CD4-positive, alpha-beta memory T cell (primary cell): ENCODE data around the gene FAM3A. TPM values are rescaled to one million over a fixed set of nuclear protein-coding genes. Genes with fewer than 3 reads are reported as not detected.
A peak's percentile ranks its signal among the peaks of the same experiment; 100 is the strongest.

Source experiments
- CTCF ChIA-PET: fragments of 350-600 bp; sonication (Branson Sonifier 250); formaldehyde crosslinking; loops from one replicate; lab custom pipeline; 2021; ENCODE audit warnings: inconsistent platforms; ENCODE audit not compliant: partially characterized antibody; lab: Charles Lee
- POLR2A ChIA-PET: fragments of 350-600 bp; sonication (Branson Sonifier 250); formaldehyde crosslinking; loops from one replicate; lab custom pipeline; 2021; ENCODE audit not compliant: partially characterized antibody; lab: Charles Lee
- DNase-seq, 5 donors: peaks; one replicate each; pipeline versions ENCODE4 v3.0.0 to v3.0.0-alpha.2; 2020 to 2022; ENCODE audit warnings: mixed read lengths in 1 of 5
- H3K27ac ChIP-seq: one replicate; pipeline ENCODE4 v1.7.0; 2013; ENCODE audit warnings: low read depth, low read length
- H3K27me3 ChIP-seq: 2 replicates; pipeline ENCODE4 v1.7.0; 2013; ENCODE audit warnings: mild to moderate bottlenecking, low read length, moderate library complexity; ENCODE audit not compliant: insufficient read depth
- H3K36me3 ChIP-seq: 2 replicates; pipeline ENCODE4 v1.7.0; 2013; ENCODE audit warnings: mild to moderate bottlenecking, low read length, moderate library complexity; ENCODE audit not compliant: insufficient read depth
- H3K4me1 ChIP-seq: 2 replicates; pipeline ENCODE4 v1.7.0; 2013; ENCODE audit warnings: mild to moderate bottlenecking, low read length, moderate library complexity; ENCODE audit not compliant: insufficient read depth
- H3K4me3 ChIP-seq, 2 donors: one replicate each; pipeline ENCODE4 v1.7.0; 2013; ENCODE audit warnings: low read length in 2 of 2, mild to moderate bottlenecking in 1 of 2
- H3K9me3 ChIP-seq, 2 donors: one replicate each; pipeline ENCODE4 v1.7.0; 2013; ENCODE audit warnings: low read length in 2 of 2, control low read depth in 1 of 2; ENCODE audit not compliant: control insufficient read depth in 1 of 2
- H3K27ac Mint-ChIP-seq, 7 donors: one replicate each; pipeline ENCODE4 v1.8.0; 2020 to 2021; ENCODE audit warnings: mixed read lengths in 7 of 7, mild to moderate bottlenecking in 6 of 7, inconsistent platforms in 3 of 7, moderate library complexity in 3 of 7
- H3K27me3 Mint-ChIP-seq, 2 donors: one replicate each; pipeline ENCODE4 v1.8.0; 2020 to 2021; ENCODE audit warnings: mixed read lengths in 2 of 2
- H3K36me3 Mint-ChIP-seq, 2 donors: one replicate each; pipeline ENCODE4 v1.8.0; 2020 to 2021; ENCODE audit warnings: mixed read lengths in 2 of 2, inconsistent platforms in 1 of 2, mild to moderate bottlenecking in 1 of 2
- H3K4me1 Mint-ChIP-seq, 4 donors: one replicate each; pipeline ENCODE4 v1.8.0; 2020 to 2021; ENCODE audit warnings: mixed read lengths in 4 of 4, mild to moderate bottlenecking in 1 of 4
- H3K4me3 Mint-ChIP-seq, 8 donors: one replicate each; pipeline ENCODE4 v1.8.0; 2020 to 2021; ENCODE audit warnings: mixed read lengths in 8 of 8, mild to moderate bottlenecking in 7 of 8, moderate library complexity in 6 of 8, inconsistent platforms in 3 of 8
- H3K9me3 Mint-ChIP-seq, 8 donors: one replicate each; pipeline ENCODE4 v1.8.0; 2020 to 2021; ENCODE audit warnings: mixed read lengths in 8 of 8, mild to moderate bottlenecking in 5 of 8, inconsistent platforms in 3 of 8, moderate library complexity in 1 of 8
- intact Hi-C: fragments of 100-400 bp; cut with micrococcal nuclease; formaldehyde crosslinking; loops from one replicate; pipeline ENCODE4 v1.15.1; 2023
- polyA plus RNA-seq, 2 donors: library from polyadenylated mRNA; unstranded; fragments of 300-500 nt; fragmentation: Illumina TruSeq; gene quantifications; one replicate each; pipeline ENCODE4 v1.2.3, GENCODE V29; 2021
- total RNA-seq, 2 experiments: library from RNA; stranded (reverse); gene quantifications; one replicate each; pipeline ENCODE4 v1.2.3, GENCODE V29; 2021

FAM3A gene
- total and polyA plus RNA-seq, 4 experiments from 2014 or later, result 18.4 to 51.8 (median 35.6) TPM

- CTCF ChIA-PET, result interaction anchor here (0.9 to 1.0 kb wide), 2 partner anchors 11 to 16 kb away, joined by 3 read pairs; no protein-coding TSS in a partner anchor
- H3K36me3 ChIP-seq, result no peaks in the 10 kb centered on the region
- Mint-ChIP-seq H3K27me3 (no peaks in the 10 kb centered on the region), H3K4me3 (peak overlapping the region; percentile 61 to 84 (median 82)), H3K27ac (peak overlapping the region; percentile 47 to 91 (median 86)), H3K4me1 (peaks cover 10 to 32% (median 21%) of the 10 kb centered on the region in 4 donors), H3K36me3 (peaks cover 0 to 3% of the 10 kb centered on the region in 2 donors), H3K9me3 (no peaks in the 10 kb centered on the region)
- peaks cover 18% of the 10 kb centered on the region for H3K4me1 ChIP-seq
- POLR2A ChIA-PET, result interaction anchor here (0.9 to 4.2 kb wide), 10 partner anchors 11 to 587 kb away, joined by 3 to 34 read pairs (median 10); partner anchors contain the start of genes PLXNA3, RPL10, SLC10A3 and TAFAZZIN
- peak in 4 of 5 donors; percentile 9 to 18 (median 15) for DNase-seq
- peak overlapping the region; percentile 81 for H3K27ac ChIP-seq
- H3K9me3 ChIP-seq, result no peaks in the 10 kb centered on the region
- H3K27me3 ChIP-seq, result no peaks in the 10 kb centered on the region
- peak overlapping the region; percentile 28 to 56 for H3K4me3 ChIP-seq
- intact Hi-C loops, result loop anchor here (5.0 kb wide), 2 partner anchors 58 to 78 kb away; partner anchors contain the start of genes GDI1 and PLXNA3
Measured at GRCh38 chrX:154515090-154515965, 704 bp downstream of the FAM3A start.

GRCh38 chrX:154513716-154514115 is 2.3 kb downstream of the FAM3A start:
- intact Hi-C loops, result no loop called here
- Mint-ChIP-seq H3K36me3 (peaks cover 10 to 11% of the 10 kb centered on the region in 2 donors), H3K27ac (peak overlapping the region in 5 of 7 donors; percentile 5 to 86 (median 78)), H3K4me1 (peaks cover 10 to 32% (median 21%) of the 10 kb centered on the region in 4 donors), H3K9me3 (peaks cover 0 to 5% (median 0%) of the 10 kb centered on the region in 8 donors), H3K27me3 (no peaks in the 10 kb centered on the region), H3K4me3 (peak overlapping the region in 7 of 8 donors; percentile 5 to 71 (median 18))
- no peak overlapping the region for H3K27ac ChIP-seq
- H3K27me3 ChIP-seq, result no peaks in the 10 kb centered on the region
- ChIA-PET CTCF (interaction anchor here (1.0 to 1.1 kb wide), 2 partner anchors 13 to 14 kb away, joined by 3 to 5 read pairs; no protein-coding TSS in a partner anchor), POLR2A (interaction anchor here (0.6 to 4.2 kb wide), 3 partner anchors 23 to 377 kb away, joined by 3 to 26 read pairs (median 3); partner anchors contain the start of gene SLC10A3)
- DNase-seq, result no peak
- no peak overlapping the region for H3K4me3 ChIP-seq
- H3K4me1 ChIP-seq, result peaks cover 18% of the 10 kb centered on the region
- no peaks in the 10 kb centered on the region for H3K9me3 ChIP-seq
- H3K36me3 ChIP-seq, result no peaks in the 10 kb centered on the region

GRCh38 chrX:154512879-154513553 is 3.0 kb downstream of the FAM3A start:
- Histone ChIP-seq H3K36me3 (no peaks in the 10 kb centered on the region), H3K27ac (no peak overlapping the region), H3K9me3 (no peaks in the 10 kb centered on the region), H3K4me3 (no peak overlapping the region), H3K4me1 (peaks cover 18% of the 10 kb centered on the region), H3K27me3 (no peaks in the 10 kb centered on the region)
- H3K4me1 Mint-ChIP-seq, result peaks cover 10 to 32% (median 21%) of the 10 kb centered on the region in 4 donors
- H3K27ac Mint-ChIP-seq, result no peak overlapping the region
- no peaks in the 10 kb centered on the region for H3K27me3 Mint-ChIP-seq
- H3K4me3 Mint-ChIP-seq, result no peak overlapping the region
- peaks cover 0 to 5% (median 0%) of the 10 kb centered on the region in 8 donors for H3K9me3 Mint-ChIP-seq
- no peak for DNase-seq
- peaks cover 10 to 15% of the 10 kb centered on the region in 2 donors for H3K36me3 Mint-ChIP-seq
- POLR2A ChIA-PET, result no interaction called here
- CTCF ChIA-PET, result interaction anchor here (1.0 to 1.1 kb wide), 2 partner anchors 13 to 14 kb away, joined by 3 to 5 read pairs; no protein-coding TSS in a partner anchor
- intact Hi-C loops, result no loop called here

GRCh38 chrX:154511761-154512160 is 4.3 kb downstream of the FAM3A start:
- H3K27ac Mint-ChIP-seq, result peak overlapping the region in 5 of 7 donors; percentile 24 to 77 (median 68)
- peaks cover 10 to 32% (median 21%) of the 10 kb centered on the region in 4 donors for H3K4me1 Mint-ChIP-seq
- H3K27ac ChIP-seq, result peak overlapping the region; percentile 9
- peaks cover 0 to 5% (median 0%) of the 10 kb centered on the region in 8 donors for H3K9me3 Mint-ChIP-seq
- CTCF ChIA-PET, result no interaction called here
- H3K4me3 ChIP-seq, result no peak overlapping the region
- peaks cover 14% of the 10 kb centered on the region for H3K4me1 ChIP-seq
- peaks cover 10 to 15% of the 10 kb centered on the region in 2 donors for H3K36me3 Mint-ChIP-seq
- no peak overlapping the region for H3K4me3 Mint-ChIP-seq
- POLR2A ChIA-PET, result no interaction called here
- no peaks in the 10 kb centered on the region for H3K9me3 ChIP-seq
- intact Hi-C loops, result no loop called here
- no peaks in the 10 kb centered on the region for H3K36me3 ChIP-seq
- no peak for DNase-seq
- no peaks in the 10 kb centered on the region for H3K27me3 ChIP-seq
- no peaks in the 10 kb centered on the region for H3K27me3 Mint-ChIP-seq

- POLR2A ChIA-PET, result no interaction called here
- CTCF ChIA-PET, result no interaction called here
Measured at GRCh38 chrX:154509455-154509854, 6.6 kb downstream of the FAM3A start.

GRCh38 chrX:154508384-154508745 is 7.7 kb downstream of the FAM3A start:
- Mint-ChIP-seq H3K27me3 (no peaks in the 10 kb centered on the region), H3K9me3 (peaks cover 0 to 5% (median 0%) of the 10 kb centered on the region in 8 donors), H3K27ac (no peak overlapping the region), H3K4me3 (no peak overlapping the region), H3K4me1 (peaks cover 2 to 17% (median 6%) of the 10 kb centered on the region in 4 donors), H3K36me3 (peaks cover 9 to 15% of the 10 kb centered on the region in 2 donors)
- DNase-seq, result no peak
- ChIA-PET CTCF (no interaction called here), POLR2A (interaction anchor here (1.6 kb wide), 1 partner anchor 110 kb away, joined by 4 read pairs; the partner anchor contains the start of gene RPL10)
- intact Hi-C loops, result no loop called here
- H3K9me3 ChIP-seq, result no peaks in the 10 kb centered on the region
- peaks cover 5% of the 10 kb centered on the region for H3K4me1 ChIP-seq
- H3K27ac ChIP-seq, result no peak overlapping the region
- no peak overlapping the region for H3K4me3 ChIP-seq
- H3K27me3 ChIP-seq, result no peaks in the 10 kb centered on the region
- no peaks in the 10 kb centered on the region for H3K36me3 ChIP-seq

More at GRCh38 chrX:154509455-154509854, 6.6 kb downstream of the FAM3A start:
- no peak overlapping the region for H3K4me3 Mint-ChIP-seq
- Histone ChIP-seq H3K27ac (no peak overlapping the region), H3K4me3 (no peak overlapping the region), H3K9me3 (no peaks in the 10 kb centered on the region), H3K36me3 (no peaks in the 10 kb centered on the region), H3K27me3 (no peaks in the 10 kb centered on the region), H3K4me1 (peaks cover 5% of the 10 kb centered on the region)
- peaks cover 0 to 5% (median 0%) of the 10 kb centered on the region in 8 donors for H3K9me3 Mint-ChIP-seq
- H3K4me1 Mint-ChIP-seq, result peaks cover 6 to 24% (median 12%) of the 10 kb centered on the region in 4 donors
- H3K27ac Mint-ChIP-seq, result peak overlapping the region in 1 of 7 donors; percentile 45
- H3K27me3 Mint-ChIP-seq, result no peaks in the 10 kb centered on the region
- no peak for DNase-seq
- intact Hi-C loops, result no loop called here
- H3K36me3 Mint-ChIP-seq, result peaks cover 9 to 15% of the 10 kb centered on the region in 2 donors
